Measurements from ENCODE around the gene PAX2.
A peak's percentile ranks its signal among the peaks of the same experiment; 100 is the strongest.

PAX2 gene

GRCh38 chr10:100864978-100865377 lies 119.6 kb downstream of the PAX2 start:
- DNase-seq: no peak

DNA sequence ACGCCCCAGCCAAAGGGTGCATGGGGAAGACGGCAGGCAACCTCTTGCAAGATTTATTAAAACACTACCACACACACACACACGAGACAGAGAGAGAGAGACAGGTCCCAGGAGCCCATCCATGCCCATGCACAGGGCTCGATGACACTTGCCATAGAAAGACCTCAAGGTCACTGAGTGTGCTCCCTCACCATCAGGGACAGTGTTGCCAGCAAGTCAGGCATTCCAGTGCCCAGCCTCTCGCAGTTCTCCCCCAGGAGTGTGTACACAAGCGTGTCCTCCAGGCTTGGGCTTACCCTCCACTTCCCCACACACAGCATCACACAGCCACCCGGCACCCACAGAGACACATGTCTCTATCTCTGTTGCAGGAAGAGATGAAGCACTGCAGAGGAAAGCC lies 120.6 kb downstream of the PAX2 start:
- no peak for DNase-seq

DNA sequence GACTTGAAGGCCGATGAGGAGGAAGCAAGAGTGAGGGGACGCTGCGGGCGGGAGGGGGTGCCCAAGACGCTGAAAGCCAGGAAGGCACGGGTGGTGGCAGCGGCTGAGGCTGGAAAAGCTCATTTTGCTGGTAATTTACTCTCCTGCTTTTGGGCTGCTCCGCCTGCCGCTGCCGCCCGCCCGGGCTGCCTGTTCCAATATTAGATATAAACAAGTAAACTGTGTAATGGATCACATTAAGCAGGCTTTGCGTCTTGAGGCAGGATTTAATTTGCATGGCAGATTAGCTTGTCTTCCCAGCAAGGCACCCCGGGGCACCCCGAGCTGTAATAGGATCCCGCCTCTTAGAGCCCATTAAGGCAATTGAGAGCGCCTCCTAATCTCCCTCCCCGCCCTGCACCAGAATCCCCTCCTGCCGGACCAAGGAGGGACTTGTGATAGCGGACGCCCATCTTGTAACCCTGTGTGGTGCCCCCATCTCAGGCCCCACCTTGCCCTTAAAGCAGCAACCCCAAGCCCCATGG lies 121.3 kb downstream of the PAX2 start:
- no peak for DNase-seq

DNA sequence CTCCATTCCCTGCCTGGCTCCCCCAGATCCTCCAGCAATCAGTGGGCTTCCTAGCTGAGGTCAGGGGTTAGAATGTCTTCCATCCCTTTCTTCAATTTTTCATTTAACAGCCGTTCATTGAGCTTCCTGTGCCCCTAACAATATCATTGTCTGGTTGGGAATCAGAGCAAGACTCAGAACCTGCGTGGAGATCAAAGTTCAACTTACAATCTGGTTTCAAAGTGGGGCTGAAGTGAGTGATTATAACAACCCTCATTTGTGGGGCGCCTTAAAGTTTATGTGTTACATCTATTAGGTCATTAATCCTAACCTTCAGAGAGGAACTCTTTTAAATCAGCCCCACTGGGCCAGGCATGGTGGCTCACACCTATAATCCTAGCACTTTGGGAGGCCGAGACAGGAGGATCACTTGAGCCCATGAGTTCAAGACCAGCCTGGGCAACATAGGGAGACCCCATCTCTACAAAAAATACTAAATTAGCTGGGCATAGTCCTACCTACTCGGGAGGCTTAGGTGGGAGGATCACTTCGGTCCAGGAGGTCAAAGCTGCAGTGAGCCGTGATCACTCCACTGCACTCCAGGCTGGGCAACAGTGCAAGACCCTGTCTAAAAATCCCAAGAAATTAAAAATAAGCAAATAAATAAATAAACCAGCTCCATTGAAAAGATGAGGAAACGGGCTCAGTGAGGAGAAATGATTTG lies 122.0 kb downstream of the PAX2 start:
- no peak for DNase-seq

GRCh38 chr10:100868382-100868781 lies 123.0 kb downstream of the PAX2 start:
- no peak for DNase-seq

- no peak for DNase-seq
Measured at GRCh38 chr10:100869399-100869798, 124.0 kb downstream of the PAX2 start.

- DNase-seq: peak; percentile 80
Measured at GRCh38 chr10:100872034-100872791, 126.8 kb downstream of the PAX2 start.

DNA sequence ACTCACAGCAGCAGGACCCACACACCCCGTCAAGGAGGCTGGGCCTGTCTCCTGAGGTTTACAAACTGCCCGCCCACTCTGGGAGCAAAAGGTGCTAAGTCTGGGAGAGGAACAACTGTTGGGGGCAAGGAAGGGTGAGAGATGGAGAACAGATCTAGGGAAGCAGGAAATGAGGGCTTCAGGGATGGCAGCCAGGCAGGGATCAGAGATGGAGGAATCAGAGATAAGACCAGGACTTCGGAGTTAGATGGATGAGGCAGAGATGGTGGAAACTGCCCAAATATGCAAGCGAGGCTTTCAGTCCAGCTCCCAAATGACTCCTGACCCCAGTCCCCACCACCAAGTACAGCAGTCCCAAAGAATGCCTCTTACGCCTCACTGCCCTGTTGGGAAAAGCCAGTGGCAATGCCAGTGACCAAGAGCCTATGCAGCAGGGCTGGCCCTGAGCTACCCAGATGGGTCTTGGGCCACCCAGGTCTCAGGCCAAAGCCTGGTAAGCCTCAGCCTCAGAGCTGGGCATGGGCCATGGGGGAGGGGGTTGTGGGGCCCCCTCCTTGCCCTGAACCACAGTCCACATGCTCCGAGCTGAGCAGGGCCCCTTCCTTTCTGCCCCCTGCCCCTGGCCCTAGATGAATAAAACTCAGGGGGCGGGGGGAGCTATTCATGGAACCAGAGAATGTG lies 127.9 kb downstream of the PAX2 start:
- DNase-seq: no peak

- no peak for DNase-seq
Measured at GRCh38 chr10:100873827-100874326, 128.5 kb downstream of the PAX2 start.

- no peak for DNase-seq
Measured at GRCh38 chr10:100874702-100875483, 129.5 kb downstream of the PAX2 start.

GRCh38 chr10:100875484-100876166 lies 130.2 kb downstream of the PAX2 start:
- DNase-seq: no peak

- DNase-seq: no peak
Measured at GRCh38 chr10:100876585-100877460, 131.4 kb downstream of the PAX2 start.

DNA sequence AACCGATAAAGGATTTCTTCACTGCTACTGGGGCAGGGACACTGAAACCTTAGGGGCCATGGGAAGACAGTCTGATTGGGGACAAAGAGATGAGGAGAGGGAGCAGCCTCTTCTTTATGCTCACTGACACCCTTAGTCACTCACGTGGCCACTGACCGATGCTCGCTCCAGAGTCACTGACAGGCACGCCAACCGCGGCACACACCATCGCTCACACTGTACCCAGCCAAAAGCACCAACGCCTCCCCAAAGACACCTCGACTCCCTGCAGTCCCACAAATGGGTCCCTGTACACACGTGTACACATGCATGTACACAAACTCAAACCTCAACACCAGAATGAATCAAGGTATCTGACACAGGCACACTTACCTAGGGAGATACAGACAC lies 132.1 kb downstream of the PAX2 start:
- DNase-seq: no peak

GRCh38 chr10:100878291-100878910 lies 133.0 kb downstream of the PAX2 start:
- DNase-seq: no peak
